ENCODE measurements around the gene KCNG2.

GRCh38 chr18:79794846-79795245 lies 2.9 kb upstream of the KCNG2 start:
- no peak for TF ChIP-seq CTCF (IDR thresholded peaks at IDR 0.05 in 4 of 5, conservative IDR thresholded peaks at IDR 0.05 in 1 of 5)
- TF ChIP-seq POLR2A (IDR thresholded peaks at IDR 0.05), result no peak
